ENCODE results near the gene ADCY10. TPM values are rescaled to one million over a fixed set of nuclear protein-coding genes. Genes with fewer than 3 reads are reported as not detected.

ADCY10 gene
- polyA plus RNA-seq, 1 donor from 2014 or later: 0.09 TPM

- no peak overlapping the region for H3K4me2 ChIP-seq (ENCODE audit: low read length)
- H3K79me2 ChIP-seq (replicated peaks; ENCODE audit: insufficient read depth, low read length): no peaks in the 10 kb centered on the region
- H3K36me3 ChIP-seq (ENCODE audit: insufficient read depth, low read length): no peaks in the 10 kb centered on the region
- H3K9ac ChIP-seq (ENCODE audit: low read length): no peak overlapping the region
- no peaks in the 10 kb centered on the region for H4K20me1 ChIP-seq (ENCODE audit: insufficient read depth)
- H3F3A ChIP-seq (ENCODE audit: insufficient read depth, low read length, poor library complexity, severe bottlenecking): no peaks in the 10 kb centered on the region
- H3K4me3 ChIP-seq (ENCODE audit: low read length): no peak overlapping the region
- TF ChIP-seq, protein P1, sequence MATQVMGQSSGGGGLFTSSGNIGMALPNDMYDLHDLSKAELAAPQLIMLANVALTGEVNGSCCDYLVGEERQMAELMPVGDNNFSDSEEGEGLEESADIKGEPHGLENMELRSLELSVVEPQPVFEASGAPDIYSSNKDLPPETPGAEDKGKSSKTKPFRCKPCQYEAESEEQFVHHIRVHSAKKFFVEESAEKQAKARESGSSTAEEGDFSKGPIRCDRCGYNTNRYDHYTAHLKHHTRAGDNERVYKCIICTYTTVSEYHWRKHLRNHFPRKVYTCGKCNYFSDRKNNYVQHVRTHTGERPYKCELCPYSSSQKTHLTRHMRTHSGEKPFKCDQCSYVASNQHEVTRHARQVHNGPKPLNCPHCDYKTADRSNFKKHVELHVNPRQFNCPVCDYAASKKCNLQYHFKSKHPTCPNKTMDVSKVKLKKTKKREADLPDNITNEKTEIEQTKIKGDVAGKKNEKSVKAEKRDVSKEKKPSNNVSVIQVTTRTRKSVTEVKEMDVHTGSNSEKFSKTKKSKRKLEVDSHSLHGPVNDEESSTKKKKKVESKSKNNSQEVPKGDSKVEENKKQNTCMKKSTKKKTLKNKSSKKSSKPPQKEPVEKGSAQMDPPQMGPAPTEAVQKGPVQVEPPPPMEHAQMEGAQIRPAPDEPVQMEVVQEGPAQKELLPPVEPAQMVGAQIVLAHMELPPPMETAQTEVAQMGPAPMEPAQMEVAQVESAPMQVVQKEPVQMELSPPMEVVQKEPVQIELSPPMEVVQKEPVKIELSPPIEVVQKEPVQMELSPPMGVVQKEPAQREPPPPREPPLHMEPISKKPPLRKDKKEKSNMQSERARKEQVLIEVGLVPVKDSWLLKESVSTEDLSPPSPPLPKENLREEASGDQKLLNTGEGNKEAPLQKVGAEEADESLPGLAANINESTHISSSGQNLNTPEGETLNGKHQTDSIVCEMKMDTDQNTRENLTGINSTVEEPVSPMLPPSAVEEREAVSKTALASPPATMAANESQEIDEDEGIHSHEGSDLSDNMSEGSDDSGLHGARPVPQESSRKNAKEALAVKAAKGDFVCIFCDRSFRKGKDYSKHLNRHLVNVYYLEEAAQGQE (IDR thresholded peaks at IDR 0.05; ENCODE audit: borderline replicate concordance): no peak
- no peak for TF ChIP-seq TAF1 (IDR thresholded peaks at IDR 0.05; ENCODE audit: low read depth)
- TF ChIP-seq EZH2 (IDR thresholded peaks at IDR 0.05; ENCODE audit: borderline replicate concordance, insufficient read depth, low read length, poor library complexity, severe bottlenecking): no peak
- no peak for TF ChIP-seq EP300 (conservative IDR thresholded peaks at IDR 0.05; ENCODE audit: poor library complexity, severe bottlenecking)
- no peak for TF ChIP-seq POLR2AphosphoS5 (IDR thresholded peaks at IDR 0.05)
- no peak for TF ChIP-seq SMC3 (conservative IDR thresholded peaks at IDR 0.05; ENCODE audit: poor library complexity)
- TF ChIP-seq MXI1 (conservative IDR thresholded peaks at IDR 0.05; ENCODE audit: poor library complexity, severe bottlenecking): no peak
- TF ChIP-seq, protein P2, sequence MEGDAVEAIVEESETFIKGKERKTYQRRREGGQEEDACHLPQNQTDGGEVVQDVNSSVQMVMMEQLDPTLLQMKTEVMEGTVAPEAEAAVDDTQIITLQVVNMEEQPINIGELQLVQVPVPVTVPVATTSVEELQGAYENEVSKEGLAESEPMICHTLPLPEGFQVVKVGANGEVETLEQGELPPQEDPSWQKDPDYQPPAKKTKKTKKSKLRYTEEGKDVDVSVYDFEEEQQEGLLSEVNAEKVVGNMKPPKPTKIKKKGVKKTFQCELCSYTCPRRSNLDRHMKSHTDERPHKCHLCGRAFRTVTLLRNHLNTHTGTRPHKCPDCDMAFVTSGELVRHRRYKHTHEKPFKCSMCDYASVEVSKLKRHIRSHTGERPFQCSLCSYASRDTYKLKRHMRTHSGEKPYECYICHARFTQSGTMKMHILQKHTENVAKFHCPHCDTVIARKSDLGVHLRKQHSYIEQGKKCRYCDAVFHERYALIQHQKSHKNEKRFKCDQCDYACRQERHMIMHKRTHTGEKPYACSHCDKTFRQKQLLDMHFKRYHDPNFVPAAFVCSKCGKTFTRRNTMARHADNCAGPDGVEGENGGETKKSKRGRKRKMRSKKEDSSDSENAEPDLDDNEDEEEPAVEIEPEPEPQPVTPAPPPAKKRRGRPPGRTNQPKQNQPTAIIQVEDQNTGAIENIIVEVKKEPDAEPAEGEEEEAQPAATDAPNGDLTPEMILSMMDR (IDR thresholded peaks at IDR 0.05; ENCODE audit: poor library complexity, severe bottlenecking): no peak
- no peak for TF ChIP-seq RAD21 (conservative IDR thresholded peaks at IDR 0.05)
- no peak overlapping the region for H3K27ac ChIP-seq (ENCODE audit: low read length)
- H3K9me2 ChIP-seq (ENCODE audit: insufficient read depth, low read length): no peaks in the 10 kb centered on the region
- no peak overlapping the region for H2AFZ ChIP-seq (ENCODE audit: low read depth, low read length)
- no peaks in the 10 kb centered on the region for H3K9me3 ChIP-seq (ENCODE audit: low read length)
- H3K27me3 ChIP-seq (ENCODE audit: insufficient read depth, low read depth, low read length): no peaks in the 10 kb centered on the region
Observed at GRCh38 chr1:167794043-167794442, 119.9 kb downstream of the ADCY10 start.

GRCh38 chr1:167792188-167792565 is 121.8 kb downstream of the ADCY10 start:
- H3K4me2 ChIP-seq (ENCODE audit: low read length): no peak overlapping the region
- TF ChIP-seq, protein P1 (IDR thresholded peaks at IDR 0.05; ENCODE audit: borderline replicate concordance): no peak
- TF ChIP-seq EP300 (conservative IDR thresholded peaks at IDR 0.05; ENCODE audit: poor library complexity, severe bottlenecking): no peak
- TF ChIP-seq RAD21 (conservative IDR thresholded peaks at IDR 0.05): no peak
- TF ChIP-seq EZH2 (IDR thresholded peaks at IDR 0.05; ENCODE audit: borderline replicate concordance, insufficient read depth, low read length, poor library complexity, severe bottlenecking): no peak
- TF ChIP-seq TAF1 (IDR thresholded peaks at IDR 0.05; ENCODE audit: low read depth): no peak
- TF ChIP-seq POLR2AphosphoS5 (IDR thresholded peaks at IDR 0.05): no peak
- TF ChIP-seq, protein P2 (IDR thresholded peaks at IDR 0.05; ENCODE audit: poor library complexity, severe bottlenecking): no peak
- TF ChIP-seq SMC3 (conservative IDR thresholded peaks at IDR 0.05; ENCODE audit: poor library complexity): no peak
- TF ChIP-seq MXI1 (conservative IDR thresholded peaks at IDR 0.05; ENCODE audit: poor library complexity, severe bottlenecking): no peak

More at GRCh38 chr1:167792188-167792565, 121.8 kb downstream of the ADCY10 start:
- H3K9me3 ChIP-seq (ENCODE audit: low read length): no peaks in the 10 kb centered on the region
- H4K20me1 ChIP-seq (ENCODE audit: insufficient read depth): no peaks in the 10 kb centered on the region
- no peaks in the 10 kb centered on the region for H3K9me2 ChIP-seq (ENCODE audit: insufficient read depth, low read length)
- no peaks in the 10 kb centered on the region for H3K79me2 ChIP-seq (replicated peaks; ENCODE audit: insufficient read depth, low read length)
- peak overlapping the region; percentile 30 for H3K4me3 ChIP-seq (ENCODE audit: low read length)
- no peak overlapping the region for H3K9ac ChIP-seq (ENCODE audit: low read length)
- H3K27me3 ChIP-seq (ENCODE audit: insufficient read depth, low read depth, low read length): no peaks in the 10 kb centered on the region
- peaks cover 7% of the 10 kb centered on the region for H3K36me3 ChIP-seq (ENCODE audit: insufficient read depth, low read length)
- no peak overlapping the region for H2AFZ ChIP-seq (ENCODE audit: low read depth, low read length)
- H3F3A ChIP-seq (ENCODE audit: insufficient read depth, low read length, poor library complexity, severe bottlenecking): no peaks in the 10 kb centered on the region
- H3K27ac ChIP-seq (ENCODE audit: low read length): peak overlapping the region; percentile 47

All from neural cell (in vitro differentiated cells).